Glutamatergic neuron (in vitro differentiated cells): ENCODE results near the gene TJP1. TPM values are rescaled to one million over a fixed set of nuclear protein-coding genes. Genes with fewer than 3 reads are reported as not detected.

Source experiments
- DNase-seq: peaks from one replicate; pipeline ENCODE4 v3.0.0; 2022
- H3K27ac Mint-ChIP-seq: one replicate; pipeline ENCODE4 v1.8.0; 2020; ENCODE audit warnings: mild to moderate bottlenecking, mixed read lengths, inconsistent platforms; ENCODE audit not compliant: unreplicated experiment
- H3K27me3 Mint-ChIP-seq: one replicate; pipeline ENCODE4 v1.8.0; 2020; ENCODE audit warnings: mild to moderate bottlenecking, moderate library complexity, mixed read lengths, inconsistent platforms; ENCODE audit not compliant: unreplicated experiment
- H3K36me3 Mint-ChIP-seq: one replicate; pipeline ENCODE4 v1.8.0; 2020; ENCODE audit warnings: mild to moderate bottlenecking, mixed read lengths, inconsistent platforms; ENCODE audit not compliant: unreplicated experiment
- H3K4me1 Mint-ChIP-seq: one replicate; pipeline ENCODE4 v1.8.0; 2020; ENCODE audit warnings: mild to moderate bottlenecking, low read depth, mixed read lengths, inconsistent platforms; ENCODE audit not compliant: unreplicated experiment
- H3K4me3 Mint-ChIP-seq: one replicate; pipeline ENCODE4 v1.8.0; 2020; ENCODE audit warnings: mild to moderate bottlenecking, mixed read lengths, inconsistent platforms; ENCODE audit not compliant: unreplicated experiment
- H3K9me3 Mint-ChIP-seq: one replicate; pipeline ENCODE4 v1.8.0; 2020; ENCODE audit warnings: mild to moderate bottlenecking, moderate library complexity, mixed read lengths, inconsistent platforms; ENCODE audit not compliant: unreplicated experiment
- CTCF ChIP-seq: fragments of 200-600 bp; sonication (generic); IDR thresholded peaks from one replicate; pipeline ENCODE4 v1.5.0; 2021; ENCODE audit not compliant: partially characterized antibody, unreplicated experiment
- total RNA-seq: library from RNA; stranded (reverse); fragmentation: NEBNext Ultra II Directional; extraction: Animal tissue kit (Norgen Biotek cat#: 25700); gene quantifications from one replicate; pipeline ENCODE4 v1.2.1, GENCODE V29; 2021; ENCODE audit not compliant: unreplicated experiment

The TJP1 gene
- total RNA-seq, 1 donor from 2014 or later: 129 TPM

DNA sequence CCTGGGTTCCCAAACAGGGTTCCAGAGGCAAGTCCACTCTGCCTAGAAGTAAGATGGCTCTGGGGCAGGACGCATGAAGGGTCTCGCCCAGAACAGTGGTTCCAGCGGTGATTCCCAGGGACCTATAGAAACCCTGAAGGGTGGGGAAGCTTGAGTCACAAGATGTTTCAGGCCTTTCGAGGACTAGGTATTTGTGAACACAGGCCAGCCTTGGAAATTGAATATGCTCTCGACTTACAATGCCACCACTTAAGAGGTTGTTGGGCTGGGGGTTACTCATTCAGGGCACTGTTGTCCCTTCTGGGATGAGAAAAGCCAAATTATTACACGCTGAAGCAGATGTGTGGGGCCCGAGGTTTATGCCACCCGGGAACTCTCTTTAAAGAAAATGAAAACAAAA lies 152.0 kb downstream of the TJP1 start:
- H3K27ac Mint-ChIP-seq: no peak overlapping the region
- no peak overlapping the region for H3K4me3 Mint-ChIP-seq
- peaks cover 4% of the 10 kb centered on the region for H3K27me3 Mint-ChIP-seq

GRCh38 chr15:29669823-29670222 lies 152.4 kb downstream of the TJP1 start:
- Mint-ChIP-seq H3K27me3 (peaks cover 4% of the 10 kb centered on the region), H3K27ac (no peak overlapping the region)

More for the DNA sequence above, 152.0 kb downstream of the TJP1 start:
- peaks cover 13% of the 10 kb centered on the region for H3K9me3 Mint-ChIP-seq
- DNase-seq: no peak
- H3K36me3 Mint-ChIP-seq: no peaks in the 10 kb centered on the region
- H3K4me1 Mint-ChIP-seq: peaks cover 6% of the 10 kb centered on the region
- TF ChIP-seq CTCF: no peak

GRCh38 chr15:29668120-29668602 lies 154.1 kb downstream of the TJP1 start:
- Mint-ChIP-seq H3K4me3 (no peak overlapping the region), H3K36me3 (no peaks in the 10 kb centered on the region), H3K27me3 (peaks cover 2% of the 10 kb centered on the region), H3K4me1 (peaks cover 5% of the 10 kb centered on the region), H3K9me3 (peaks cover 8% of the 10 kb centered on the region), H3K27ac (no peak overlapping the region)
- peak; percentile 85 for TF ChIP-seq CTCF
- peak; percentile 82 for DNase-seq

More at GRCh38 chr15:29669823-29670222, 152.4 kb downstream of the TJP1 start:
- TF ChIP-seq CTCF: no peak
- Mint-ChIP-seq H3K4me1 (peaks cover 9% of the 10 kb centered on the region), H3K9me3 (peaks cover 13% of the 10 kb centered on the region), H3K36me3 (no peaks in the 10 kb centered on the region), H3K4me3 (no peak overlapping the region)
- no peak for DNase-seq

GRCh38 chr15:29666241-29666640 lies 156.0 kb downstream of the TJP1 start:
- no peaks in the 10 kb centered on the region for H3K36me3 Mint-ChIP-seq
- no peak for TF ChIP-seq CTCF
- no peak overlapping the region for H3K27ac Mint-ChIP-seq
- H3K4me1 Mint-ChIP-seq: peaks cover 5% of the 10 kb centered on the region
- H3K9me3 Mint-ChIP-seq: peaks cover 6% of the 10 kb centered on the region
- no peak for DNase-seq
- no peaks in the 10 kb centered on the region for H3K27me3 Mint-ChIP-seq
- no peak overlapping the region for H3K4me3 Mint-ChIP-seq

DNA sequence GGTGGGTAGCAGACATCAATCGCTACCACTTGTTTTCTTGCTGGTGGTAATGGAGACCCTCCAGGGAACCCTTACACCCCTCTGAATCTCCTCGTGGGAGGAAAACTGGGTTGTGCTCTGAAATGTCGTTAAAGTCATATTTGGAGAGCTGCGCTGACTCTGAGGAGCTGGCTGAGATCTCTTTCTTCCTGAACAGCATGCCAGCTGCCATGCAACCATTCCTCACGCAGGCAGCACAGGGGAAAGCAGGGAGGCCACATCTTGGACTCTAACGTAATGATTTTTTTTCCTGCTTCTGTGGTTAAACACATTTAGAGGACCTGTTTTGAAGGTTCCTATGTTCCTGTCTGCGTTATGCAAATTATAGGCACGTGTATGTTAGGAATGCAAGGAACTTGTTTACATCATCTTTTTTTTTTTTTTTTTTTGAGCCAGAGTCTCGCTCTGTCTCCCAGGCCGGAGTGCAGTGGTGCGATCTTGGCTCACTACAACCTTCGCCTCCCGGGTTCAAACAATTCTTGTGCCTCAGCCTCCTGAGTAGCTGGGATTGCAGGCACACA lies 156.7 kb downstream of the TJP1 start:
- H3K36me3 Mint-ChIP-seq: no peaks in the 10 kb centered on the region
- H3K27ac Mint-ChIP-seq: no peak overlapping the region
- peaks cover 5% of the 10 kb centered on the region for H3K4me1 Mint-ChIP-seq
- no peaks in the 10 kb centered on the region for H3K27me3 Mint-ChIP-seq
- H3K4me3 Mint-ChIP-seq: no peak overlapping the region
- TF ChIP-seq CTCF: no peak
- no peak for DNase-seq
- peaks cover 6% of the 10 kb centered on the region for H3K9me3 Mint-ChIP-seq
